Measurements from ENCODE around the gene XPNPEP1.

DNA sequence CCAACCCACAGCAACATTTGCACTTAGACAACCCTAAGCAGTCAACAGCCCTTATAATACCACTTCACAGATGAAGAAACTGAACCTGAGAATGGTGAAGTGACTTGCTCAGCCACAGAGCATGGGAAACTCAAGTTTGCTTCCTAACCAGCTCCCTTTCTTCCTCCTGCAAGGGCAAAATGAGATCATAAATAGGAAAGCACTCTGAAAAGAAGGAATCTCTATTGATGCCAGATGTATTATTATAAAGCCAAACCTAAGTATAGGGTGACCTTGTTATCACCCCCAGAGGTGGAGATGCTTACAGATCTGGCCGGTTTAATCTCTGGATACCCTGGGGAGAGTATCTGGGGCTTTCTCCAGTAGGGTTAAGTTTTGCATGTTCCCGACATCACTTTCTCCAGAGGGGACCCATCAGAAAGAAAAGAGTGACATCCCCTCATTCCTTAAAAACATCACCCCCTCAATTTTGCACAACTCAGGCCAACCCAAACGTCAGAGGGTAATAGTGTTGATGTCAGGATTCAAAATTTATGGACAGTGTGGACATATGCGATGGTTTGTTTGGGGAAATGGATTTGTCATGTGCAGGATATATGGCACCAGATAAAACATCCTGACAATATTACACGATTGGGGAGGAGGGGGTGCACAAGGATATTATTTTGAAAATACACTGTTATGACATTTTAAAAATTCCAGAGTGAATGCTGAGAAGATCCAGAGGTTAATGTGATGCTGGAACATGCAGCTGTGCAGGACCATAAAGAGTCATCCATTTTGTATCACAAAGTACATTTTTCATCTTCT is 24.0 kb upstream of the XPNPEP1 start:
- TF ChIP-seq, protein P1, sequence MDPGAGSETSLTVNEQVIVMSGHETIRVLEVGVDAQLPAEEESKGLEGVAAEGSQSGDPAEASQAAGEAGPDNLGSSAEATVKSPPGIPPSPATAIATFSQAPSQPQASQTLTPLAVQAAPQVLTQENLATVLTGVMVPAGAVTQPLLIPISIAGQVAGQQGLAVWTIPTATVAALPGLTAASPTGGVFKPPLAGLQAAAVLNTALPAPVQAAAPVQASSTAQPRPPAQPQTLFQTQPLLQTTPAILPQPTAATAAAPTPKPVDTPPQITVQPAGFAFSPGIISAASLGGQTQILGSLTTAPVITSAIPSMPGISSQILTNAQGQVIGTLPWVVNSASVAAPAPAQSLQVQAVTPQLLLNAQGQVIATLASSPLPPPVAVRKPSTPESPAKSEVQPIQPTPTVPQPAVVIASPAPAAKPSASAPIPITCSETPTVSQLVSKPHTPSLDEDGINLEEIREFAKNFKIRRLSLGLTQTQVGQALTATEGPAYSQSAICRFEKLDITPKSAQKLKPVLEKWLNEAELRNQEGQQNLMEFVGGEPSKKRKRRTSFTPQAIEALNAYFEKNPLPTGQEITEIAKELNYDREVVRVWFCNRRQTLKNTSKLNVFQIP (CRISPR knock-in tag; IDR thresholded peaks at IDR 0.05; ENCODE audit: borderline replicate concordance, low read depth): no peak
- no peak for TF ChIP-seq ZNF565 (CRISPR knock-in tag; conservative IDR thresholded peaks at IDR 0.05; ENCODE audit: low read depth)
- TF ChIP-seq, protein P2, sequence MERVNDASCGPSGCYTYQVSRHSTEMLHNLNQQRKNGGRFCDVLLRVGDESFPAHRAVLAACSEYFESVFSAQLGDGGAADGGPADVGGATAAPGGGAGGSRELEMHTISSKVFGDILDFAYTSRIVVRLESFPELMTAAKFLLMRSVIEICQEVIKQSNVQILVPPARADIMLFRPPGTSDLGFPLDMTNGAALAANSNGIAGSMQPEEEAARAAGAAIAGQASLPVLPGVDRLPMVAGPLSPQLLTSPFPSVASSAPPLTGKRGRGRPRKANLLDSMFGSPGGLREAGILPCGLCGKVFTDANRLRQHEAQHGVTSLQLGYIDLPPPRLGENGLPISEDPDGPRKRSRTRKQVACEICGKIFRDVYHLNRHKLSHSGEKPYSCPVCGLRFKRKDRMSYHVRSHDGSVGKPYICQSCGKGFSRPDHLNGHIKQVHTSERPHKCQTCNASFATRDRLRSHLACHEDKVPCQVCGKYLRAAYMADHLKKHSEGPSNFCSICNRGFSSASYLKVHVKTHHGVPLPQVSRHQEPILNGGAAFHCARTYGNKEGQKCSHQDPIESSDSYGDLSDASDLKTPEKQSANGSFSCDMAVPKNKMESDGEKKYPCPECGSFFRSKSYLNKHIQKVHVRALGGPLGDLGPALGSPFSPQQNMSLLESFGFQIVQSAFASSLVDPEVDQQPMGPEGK (CRISPR knock-in tag; IDR thresholded peaks at IDR 0.05; ENCODE audit: borderline replicate concordance): no peak
- no peak for TF ChIP-seq ZNF70 (CRISPR knock-in tag; IDR thresholded peaks at IDR 0.05)
- no peak for TF ChIP-seq PPARA (CRISPR knock-in tag; IDR thresholded peaks at IDR 0.05; ENCODE audit: borderline replicate concordance)
- no peak for TF ChIP-seq RARB (CRISPR knock-in tag; IDR thresholded peaks at IDR 0.05)
- no peak for TF ChIP-seq ZFP3 (CRISPR knock-in tag; IDR thresholded peaks at IDR 0.05)
- no peak for TF ChIP-seq CSDC2 (CRISPR knock-in tag; IDR thresholded peaks at IDR 0.05)

Measured in SK-N-SH treated with all-trans-retinoic acid at 6 μM for 48 hours (cell line).